HepG2 (cell line): ENCODE measurements around the gene FZD4. TPM values are rescaled to one million over a fixed set of nuclear protein-coding genes. Genes with fewer than 3 reads are reported as not detected.

Experiments used
- ATAC-seq: fragments of 200-7000 bp; cut with Tn5 transposase; 3 replicates; pipeline ENCODE4 v1.9.1; 2020; ENCODE audit warnings: mild to moderate bottlenecking, moderate library complexity
- BruUV-seq: library from RNA; stranded (reverse); fragments of 400-500 nt; replicated peaks from 2 replicates; lab custom pipeline; 2021; lab: Mats Ljungman, UMichigan
- CTCF ChIA-PET: fragments of 300-600 bp; formaldehyde crosslinking; extraction: SDS; loops from one replicate; lab custom pipeline; 2021; ENCODE audit warnings: low total read pairs, inconsistent platforms, low intra/inter-chr PET ratio; lab: Yijun Ruan, JAX
- POLR2A ChIA-PET: fragments of 350-600 bp; sonication (Branson Sonifier 250); formaldehyde crosslinking; loops from one replicate; lab custom pipeline; 2020; ENCODE audit warnings: antibody characterized with exemption, inconsistent platforms; lab: Yijun Ruan, JAX
- DNase-seq: peaks from one replicate; pipeline ENCODE4 v3.0.0-alpha.2; 2015; ENCODE audit warnings: low spot score
- FAIRE-seq: peaks from 3 replicates; lab custom pipeline; 2011; peaks lifted over from hg19 to GRCh38; lab: Jason Lieb, UNC
- H2AFZ ChIP-seq: one replicate; pipeline ENCODE4 v1.6.1; 2011; ENCODE audit warnings: low read length, inconsistent platforms
- H3K27ac ChIP-seq: fragments of 300-600 bp; 3 replicates; pipeline ENCODE4 v1.8.0; 2011; ENCODE audit warnings: mixed run types, mild to moderate bottlenecking, mixed read lengths, low read length, inconsistent platforms; ENCODE audit not compliant: insufficient read depth; ENCODE audit errors: extremely low read length
- H3K27me3 ChIP-seq, 2 experiments: fragments of 200-600 bp in 1 of 2; 2 replicates in 1 of 2; 3 replicates in 1 of 2; pipeline versions ENCODE4 v1.6.0 to v1.8.0; 2011; ENCODE audit warnings: low read length in 2 of 2, mild to moderate bottlenecking in 2 of 2, moderate library complexity in 2 of 2, inconsistent platforms in 1 of 2; ENCODE audit not compliant: insufficient read depth in 2 of 2, control insufficient read depth in 1 of 2
- H3K36me3 ChIP-seq, 2 experiments: fragments of 200-600 bp in 1 of 2; replicated peaks in 1 of 2; 2 replicates in 1 of 2; 3 replicates in 1 of 2; pipeline versions ENCODE4 v1.5.1 to v1.8.0; 2011; ENCODE audit warnings: low read length in 2 of 2, inconsistent platforms in 1 of 2; ENCODE audit not compliant: insufficient read depth in 2 of 2, control insufficient read depth in 1 of 2
- H3K4me1 ChIP-seq: 2 replicates; pipeline ENCODE4 v1.5.1; 2012; ENCODE audit warnings: low read length, inconsistent platforms; ENCODE audit not compliant: insufficient read depth
- H3K4me2 ChIP-seq: 2 replicates; pipeline ENCODE4 v1.6.0; 2011; ENCODE audit warnings: low read depth, low read length, inconsistent platforms
- H3K4me3 ChIP-seq, 3 experiments: fragments of 200-600 bp in 1 of 3; sonication (generic), shearing (Covaris generic) in 1 of 3; replicated peaks in 1 of 3; 2 replicates each; pipeline ENCODE4 v1.5.1; 2011 to 2016; ENCODE audit warnings: low read length in 3 of 3, inconsistent platforms in 2 of 3, low read depth in 2 of 3, mild to moderate bottlenecking in 2 of 3, control low read depth in 1 of 3, mixed read lengths in 1 of 3; ENCODE audit not compliant: insufficient read depth in 1 of 3
- H3K79me2 ChIP-seq: one replicate; pipeline ENCODE4 v1.6.1; 2011; ENCODE audit warnings: low read length, inconsistent platforms; ENCODE audit not compliant: insufficient read depth
- H3K9ac ChIP-seq: 2 replicates; pipeline ENCODE4 v1.6.0; 2011; ENCODE audit warnings: mild to moderate bottlenecking, low read depth, low read length, inconsistent platforms; ENCODE audit not compliant: insufficient read depth
- H3K9me3 ChIP-seq: 2 replicates; pipeline ENCODE4 v1.5.1; 2012; ENCODE audit warnings: mild to moderate bottlenecking, low read length
- H4K20me1 ChIP-seq: 2 replicates; pipeline ENCODE4 v1.6.0; 2011; ENCODE audit warnings: inconsistent platforms, mild to moderate bottlenecking, low read length, moderate library complexity; ENCODE audit not compliant: insufficient read depth
- ARNTL ChIP-seq: sonication (generic); formaldehyde crosslinking; IDR thresholded peaks from 2 replicates; pipeline ENCODE4 v1.4.0; 2020; ENCODE audit warnings: mild to moderate bottlenecking, missing genetic modification reagents
- CREB1 ChIP-seq, 2 experiments: fragments of 450-650 bp in 1 of 2; IDR thresholded peaks; 2 replicates each; pipeline ENCODE4 v1.6.1; 2016 to 2017; ENCODE audit warnings: control low read depth in 1 of 2, mild to moderate bottlenecking in 1 of 2, missing compliant biosample characterization in 1 of 2, missing genetic modification characterization in 1 of 2
- FOXA3 ChIP-seq: IDR thresholded peaks from 2 replicates; pipeline ENCODE4 v1.6.1; 2016; ENCODE audit warnings: missing genetic modification reagents, missing compliant biosample characterization
- FOXJ3 ChIP-seq: sonication (generic); formaldehyde crosslinking; IDR thresholded peaks from 2 replicates; pipeline ENCODE4 v1.4.0; 2020; ENCODE audit warnings: missing genetic modification reagents, mild to moderate bottlenecking, borderline replicate concordance
- KAT2B ChIP-seq: fragments of 150-350 bp; IDR thresholded peaks from 2 replicates; pipeline ENCODE4 v1.6.1; 2014; ENCODE audit warnings: low read depth, low read length, borderline replicate concordance
- MEIS1 ChIP-seq: sonication (generic); formaldehyde crosslinking; IDR thresholded peaks from 2 replicates; pipeline ENCODE4 v1.9.0; 2021; ENCODE audit warnings: mild to moderate bottlenecking, missing genetic modification reagents, moderate library complexity, borderline replicate concordance
- SIX4 ChIP-seq: sonication (generic); formaldehyde crosslinking; IDR thresholded peaks from 2 replicates; pipeline ENCODE4 v1.4.0; 2020; ENCODE audit warnings: missing genetic modification reagents
- TCF12 ChIP-seq, 2 experiments: fragments of 450-650 bp in 1 of 2; sonication (generic) in 1 of 2; formaldehyde crosslinking in 1 of 2; IDR thresholded peaks; 2 replicates each; pipeline versions ENCODE4 v1.6.1 to v1.8.0; 2017 to 2022; ENCODE audit warnings: antibody characterized with exemption in 1 of 2, mild to moderate bottlenecking in 1 of 2, missing genetic modification reagents in 1 of 2, moderate library complexity in 1 of 2
- WGBS: methylation state at CpG from one replicate; pipeline ENCODE4 v1.1.6; 2017; ENCODE audit warnings: low lambda C conversion rate; 5-methylcytosine and 5-hydroxymethylcytosine counted together
- in situ Hi-C: cut with HindIII; loops from 2 replicates; pipeline ENCODE4 v1.10.0; 2017; ENCODE audit warnings: low pct_unique_long_range_greater_than_20kb; ENCODE audit not compliant: extremely low pct_ligation_motif_present
- intact Hi-C: fragments of 100-400 bp; cut with micrococcal nuclease; formaldehyde crosslinking; loops from one replicate; pipeline ENCODE4 v1.10.0; 2022; ENCODE audit not compliant: unreplicated experiment
- polyA plus RNA-seq, 8 experiments: library from polyadenylated mRNA; depleted of rRNA in 3 of 8; stranded (reverse) in 7 of 8; unstranded in 1 of 8; fragments of >200 nt; fragmentation: Illumina TruSeq in 4 of 8; extraction: Trizol in 4 of 8; gene quantifications; 2 replicates each; pipeline versions ENCODE4 v1.2.1 to v1.2.3, GENCODE V29; 2011 to 2016; ENCODE audit warnings: low read depth in 4 of 8, missing spikeins in 1 of 8, mixed read lengths in 1 of 8; ENCODE audit not compliant: insufficient read depth in 1 of 8
- total RNA-seq, 5 experiments: library from RNA; depleted of rRNA; stranded (reverse); fragments of >200 nt; fragmentation: Illumina TruSeq; extraction: Trizol; gene quantifications; 2 replicates each; pipeline ENCODE4 v1.2.3, GENCODE V29; 2016; ENCODE audit warnings: low read depth in 1 of 5
- TF ChIP-seq, protein P1 (sequence below): sonication (generic); formaldehyde crosslinking; IDR thresholded peaks from 2 replicates; pipeline ENCODE4 v1.4.0; 2020; ENCODE audit warnings: missing genetic modification reagents
- TF ChIP-seq, protein P2 (sequence below): sonication (generic); formaldehyde crosslinking; IDR thresholded peaks from 2 replicates; pipeline ENCODE4 v1.4.0; 2020; ENCODE audit warnings: missing genetic modification reagents
- TF ChIP-seq, protein P3 (sequence below): sonication (generic); formaldehyde crosslinking; IDR thresholded peaks from 2 replicates; pipeline ENCODE4 v1.4.0; 2020; ENCODE audit warnings: missing genetic modification reagents

The FZD4 gene
- total and polyA plus RNA-seq, 2 of the 13 experiments (the other 11 are each of a cell fraction or from before 2014, with no cell fraction given): 46.5 to 70.4 TPM

DNA sequence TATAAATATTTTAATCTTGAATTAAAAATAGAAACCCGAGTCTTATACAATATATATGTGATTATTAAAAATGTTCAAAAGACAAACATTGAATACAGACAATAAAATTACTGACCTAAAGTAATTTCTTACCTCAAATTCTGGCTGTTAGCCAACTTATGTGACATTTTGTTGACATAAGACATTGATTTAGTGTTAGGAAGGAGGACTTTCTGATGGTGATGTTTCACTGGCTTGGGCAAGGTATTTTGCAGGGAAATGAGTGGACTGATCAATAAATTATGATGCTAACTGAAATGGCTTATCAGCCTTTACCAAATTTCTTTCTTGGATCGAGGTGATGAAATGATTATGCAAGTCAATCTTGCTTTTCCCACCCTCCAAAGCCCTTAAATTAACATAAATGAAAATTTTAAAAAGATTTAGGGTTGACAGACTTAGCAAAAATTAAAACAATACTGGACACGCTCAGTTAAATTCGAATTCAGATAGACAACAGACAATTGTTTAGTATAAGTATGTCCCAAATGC is 33.2 kb upstream of the FZD4 start:
- CTCF ChIA-PET: no interaction called here
- no peaks in the 10 kb centered on the region for H3K79me2 ChIP-seq
- intact Hi-C loops: no loop called here
- no peaks in the 10 kb centered on the region for H3K9me3 ChIP-seq
- no TSS peak for BruUV-seq
- POLR2A ChIA-PET: no interaction called here
- no peak overlapping the region for H2AFZ ChIP-seq
- TF ChIP-seq CREB1 (IDR thresholded peaks at IDR 0.05) (no peak), CREB1 (CRISPR knock-in tag; IDR thresholded peaks at IDR 0.05) (0 out of 2 replicates have a peak, but pooled peaks have one; percentile 12), SIX4 (no peak), TCF12 (IDR thresholded peaks at IDR 0.05) (no peak), TCF12 (CRISPR knock-in tag; IDR thresholded peaks at IDR 0.05) (no peak), KAT2B (peak; percentile 36; the same call in 1 of the 2 replicates), MEIS1 (CRISPR knock-in tag) (no peak), FOXA3 (CRISPR knock-in tag) (0 out of 2 replicates have a peak, but pooled peaks have one; percentile 25), FOXJ3 (no peak), ARNTL (CRISPR knock-in tag) (no peak)
- TF ChIP-seq, protein P1, sequence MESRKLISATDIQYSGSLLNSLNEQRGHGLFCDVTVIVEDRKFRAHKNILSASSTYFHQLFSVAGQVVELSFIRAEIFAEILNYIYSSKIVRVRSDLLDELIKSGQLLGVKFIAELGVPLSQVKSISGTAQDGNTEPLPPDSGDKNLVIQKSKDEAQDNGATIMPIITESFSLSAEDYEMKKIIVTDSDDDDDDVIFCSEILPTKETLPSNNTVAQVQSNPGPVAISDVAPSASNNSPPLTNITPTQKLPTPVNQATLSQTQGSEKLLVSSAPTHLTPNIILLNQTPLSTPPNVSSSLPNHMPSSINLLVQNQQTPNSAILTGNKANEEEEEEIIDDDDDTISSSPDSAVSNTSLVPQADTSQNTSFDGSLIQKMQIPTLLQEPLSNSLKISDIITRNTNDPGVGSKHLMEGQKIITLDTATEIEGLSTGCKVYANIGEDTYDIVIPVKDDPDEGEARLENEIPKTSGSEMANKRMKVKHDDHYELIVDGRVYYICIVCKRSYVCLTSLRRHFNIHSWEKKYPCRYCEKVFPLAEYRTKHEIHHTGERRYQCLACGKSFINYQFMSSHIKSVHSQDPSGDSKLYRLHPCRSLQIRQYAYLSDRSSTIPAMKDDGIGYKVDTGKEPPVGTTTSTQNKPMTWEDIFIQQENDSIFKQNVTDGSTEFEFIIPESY (CRISPR knock-in tag): no peak
- TF ChIP-seq, protein P2, sequence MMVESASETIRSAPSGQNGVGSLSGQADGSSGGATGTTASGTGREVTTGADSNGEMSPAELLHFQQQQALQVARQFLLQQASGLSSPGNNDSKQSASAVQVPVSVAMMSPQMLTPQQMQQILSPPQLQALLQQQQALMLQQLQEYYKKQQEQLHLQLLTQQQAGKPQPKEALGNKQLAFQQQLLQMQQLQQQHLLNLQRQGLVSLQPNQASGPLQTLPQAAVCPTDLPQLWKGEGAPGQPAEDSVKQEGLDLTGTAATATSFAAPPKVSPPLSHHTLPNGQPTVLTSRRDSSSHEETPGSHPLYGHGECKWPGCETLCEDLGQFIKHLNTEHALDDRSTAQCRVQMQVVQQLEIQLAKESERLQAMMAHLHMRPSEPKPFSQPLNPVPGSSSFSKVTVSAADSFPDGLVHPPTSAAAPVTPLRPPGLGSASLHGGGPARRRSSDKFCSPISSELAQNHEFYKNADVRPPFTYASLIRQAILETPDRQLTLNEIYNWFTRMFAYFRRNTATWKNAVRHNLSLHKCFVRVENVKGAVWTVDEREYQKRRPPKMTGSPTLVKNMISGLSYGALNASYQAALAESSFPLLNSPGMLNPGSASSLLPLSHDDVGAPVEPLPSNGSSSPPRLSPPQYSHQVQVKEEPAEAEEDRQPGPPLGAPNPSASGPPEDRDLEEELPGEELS (CRISPR knock-in tag): no peak
- TF ChIP-seq, protein P3, sequence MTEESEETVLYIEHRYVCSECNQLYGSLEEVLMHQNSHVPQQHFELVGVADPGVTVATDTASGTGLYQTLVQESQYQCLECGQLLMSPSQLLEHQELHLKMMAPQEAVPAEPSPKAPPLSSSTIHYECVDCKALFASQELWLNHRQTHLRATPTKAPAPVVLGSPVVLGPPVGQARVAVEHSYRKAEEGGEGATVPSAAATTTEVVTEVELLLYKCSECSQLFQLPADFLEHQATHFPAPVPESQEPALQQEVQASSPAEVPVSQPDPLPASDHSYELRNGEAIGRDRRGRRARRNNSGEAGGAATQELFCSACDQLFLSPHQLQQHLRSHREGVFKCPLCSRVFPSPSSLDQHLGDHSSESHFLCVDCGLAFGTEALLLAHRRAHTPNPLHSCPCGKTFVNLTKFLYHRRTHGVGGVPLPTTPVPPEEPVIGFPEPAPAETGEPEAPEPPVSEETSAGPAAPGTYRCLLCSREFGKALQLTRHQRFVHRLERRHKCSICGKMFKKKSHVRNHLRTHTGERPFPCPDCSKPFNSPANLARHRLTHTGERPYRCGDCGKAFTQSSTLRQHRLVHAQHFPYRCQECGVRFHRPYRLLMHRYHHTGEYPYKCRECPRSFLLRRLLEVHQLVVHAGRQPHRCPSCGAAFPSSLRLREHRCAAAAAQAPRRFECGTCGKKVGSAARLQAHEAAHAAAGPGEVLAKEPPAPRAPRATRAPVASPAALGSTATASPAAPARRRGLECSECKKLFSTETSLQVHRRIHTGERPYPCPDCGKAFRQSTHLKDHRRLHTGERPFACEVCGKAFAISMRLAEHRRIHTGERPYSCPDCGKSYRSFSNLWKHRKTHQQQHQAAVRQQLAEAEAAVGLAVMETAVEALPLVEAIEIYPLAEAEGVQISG (CRISPR knock-in tag): no peak
- H3K4me2 ChIP-seq: no peak overlapping the region
- no peaks in the 10 kb centered on the region for H3K36me3 ChIP-seq
- peaks cover 35% of the 10 kb centered on the region for H3K4me1 ChIP-seq
- no peaks in the 10 kb centered on the region for H3K27me3 ChIP-seq
- DNase-seq (no peak), FAIRE-seq (no peak), ATAC-seq (no peak)
- no peak overlapping the region for H3K9ac ChIP-seq
- no peaks in the 10 kb centered on the region for H4K20me1 ChIP-seq
- H3K27ac ChIP-seq: no peak overlapping the region
- in situ Hi-C loops: no loop called here
- 90% methylated on average over 4 of the region's 4 CpGs for WGBS
- H3K4me3 ChIP-seq: no peak overlapping the region
